Pancreas (tissue), 10 donors: ENCODE results near the gene PPP1R1B. TPM values are rescaled to one million over a fixed set of nuclear protein-coding genes. Genes with fewer than 3 reads are reported as not detected.

Experiments
- ATAC-seq, 4 donors: fragments of 200-7000 bp; cut with Tn5 transposase; one replicate each; pipeline versions ENCODE4 v1.8.0 to v1.9.1; 2020; ENCODE audit warnings: mild to moderate bottlenecking in 4 of 4, moderate library complexity in 4 of 4
- DNase-seq, 6 donors: peaks; one replicate each; pipeline ENCODE4 v3.0.0-alpha.2; 2020
- FAIRE-seq: peaks from 2 replicates; lab custom pipeline; 2012; peaks lifted over from hg19 to GRCh38; lab: Jason Lieb, UNC
- H3K27ac ChIP-seq, 4 donors: fragments of 200-600 bp; sonication (generic); 1 replicate in 3 of 4; 2 replicates in 1 of 4; pipeline versions ENCODE4 v1.5.0 to v1.8.0; 2020
- H3K27me3 ChIP-seq, 4 donors: fragments of 200-600 bp; one replicate each; pipeline ENCODE4 v1.8.0; 2021
- H3K36me3 ChIP-seq, 3 donors: fragments of 200-600 bp; sonication (generic) in 1 of 3; one replicate each; pipeline versions ENCODE4 v1.5.0 to v1.8.0; 2020 to 2021
- H3K4me1 ChIP-seq, 3 donors: fragments of 200-600 bp; one replicate each; pipeline ENCODE4 v1.8.0; 2021
- H3K4me3 ChIP-seq, 4 donors: fragments of 200-600 bp; sonication (generic) in 2 of 4; one replicate each; pipeline versions ENCODE4 v1.5.0 to v1.8.0; 2020 to 2021
- H3K9me3 ChIP-seq, 4 donors: fragments of 200-600 bp; one replicate each; pipeline ENCODE4 v1.8.0; 2021
- WGBS, 2 donors: extraction: QIAGEN DNeasy Blood & Tissue Kit; methylation state at CpG; one replicate each; pipeline ENCODE4 v1.1.7; 2013; 5-methylcytosine and 5-hydroxymethylcytosine counted together
- intact Hi-C, 3 donors: fragments of 100-400 bp; cut with DNase I; formaldehyde crosslinking; loops; one replicate each; pipeline versions ENCODE4 v1.11.1 to v1.14.2; 2022
- polyA plus RNA-seq, 2 donors: library from polyadenylated mRNA; stranded (reverse); fragments of 200-250 nt; gene quantifications; one replicate each; pipeline ENCODE4 v1.2.3, GENCODE V29; 2013
- total RNA-seq, 6 donors: library from RNA; stranded (reverse); fragmentation: NEBNext Ultra II Directional in 4 of 6; extraction: Animal tissue kit (Norgen Biotek cat#: 25700) in 4 of 6; gene quantifications; one replicate each; pipeline versions ENCODE4 v1.2.1 to v1.2.4, GENCODE V29; 2021 to 2023
- TF ChIP-seq, protein P1 (sequence below), 4 donors: fragments of 200-600 bp; sonication (generic) in 3 of 4; IDR thresholded peaks; one replicate each; pipeline versions ENCODE4 v1.5.0 to v1.8.0; 2021; ENCODE audit warnings: antibody characterized with exemption in 4 of 4
- donor health status: healthy with polysubstance abuse.
- donor health status: DM: no; HTN: no; CAD: no; lungs with moderate emphysema.
- donor health status: DM: no; HTN: no; CAD: no.
- donor health status: control.
- donor health status: control.
- donor health status: Bipolar disorder and iron deficiency.
- donor health status: DM: yes; HTN: yes; CAD: no.
- donor health status: DM: no; HTN: no; CAD: no.
- donor health status: DM: no; HTN: no; CAD: no.
- donor health status: DM: yes; HTN: yes; CAD: no.

The PPP1R1B gene
- total and polyA plus RNA-seq, 8 donors, result 42.8 to 201 (median 63.5) TPM

DNA sequence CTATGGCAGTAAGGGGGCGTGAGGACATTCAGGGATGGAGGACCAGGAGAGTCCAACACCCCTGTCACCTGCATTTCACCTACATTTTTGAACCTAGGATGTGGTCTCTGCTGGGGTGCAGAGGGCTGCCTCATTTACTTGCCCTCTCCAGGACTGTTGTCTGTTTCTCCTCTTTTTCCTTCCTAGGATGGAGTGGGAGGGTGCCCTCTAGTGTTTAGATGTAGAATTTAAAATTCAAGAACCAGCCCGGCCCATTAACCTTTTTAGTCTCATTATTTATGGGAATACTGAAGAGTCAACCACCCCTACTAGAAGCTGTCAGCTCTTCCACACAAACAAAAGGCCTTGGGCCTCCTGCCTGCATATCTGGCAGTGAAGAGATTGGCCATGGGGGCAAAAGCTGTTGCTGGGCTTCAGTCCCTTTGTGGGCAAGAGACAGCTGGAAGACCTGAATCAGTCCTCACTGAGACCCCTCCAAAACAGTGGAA, 7.7 kb downstream of the PPP1R1B start:
- Histone ChIP-seq H3K4me3 (no peak overlapping the region), H3K4me1 (peaks cover 6 to 30% (median 14%) of the 10 kb centered on the region in 3 donors), H3K27ac (peak overlapping the region in 1 of 4 donors; percentile 72), H3K36me3 (no peaks in the 10 kb centered on the region), H3K27me3 (no peaks in the 10 kb centered on the region), H3K9me3 (no peaks in the 10 kb centered on the region)
- TF ChIP-seq, protein P1, sequence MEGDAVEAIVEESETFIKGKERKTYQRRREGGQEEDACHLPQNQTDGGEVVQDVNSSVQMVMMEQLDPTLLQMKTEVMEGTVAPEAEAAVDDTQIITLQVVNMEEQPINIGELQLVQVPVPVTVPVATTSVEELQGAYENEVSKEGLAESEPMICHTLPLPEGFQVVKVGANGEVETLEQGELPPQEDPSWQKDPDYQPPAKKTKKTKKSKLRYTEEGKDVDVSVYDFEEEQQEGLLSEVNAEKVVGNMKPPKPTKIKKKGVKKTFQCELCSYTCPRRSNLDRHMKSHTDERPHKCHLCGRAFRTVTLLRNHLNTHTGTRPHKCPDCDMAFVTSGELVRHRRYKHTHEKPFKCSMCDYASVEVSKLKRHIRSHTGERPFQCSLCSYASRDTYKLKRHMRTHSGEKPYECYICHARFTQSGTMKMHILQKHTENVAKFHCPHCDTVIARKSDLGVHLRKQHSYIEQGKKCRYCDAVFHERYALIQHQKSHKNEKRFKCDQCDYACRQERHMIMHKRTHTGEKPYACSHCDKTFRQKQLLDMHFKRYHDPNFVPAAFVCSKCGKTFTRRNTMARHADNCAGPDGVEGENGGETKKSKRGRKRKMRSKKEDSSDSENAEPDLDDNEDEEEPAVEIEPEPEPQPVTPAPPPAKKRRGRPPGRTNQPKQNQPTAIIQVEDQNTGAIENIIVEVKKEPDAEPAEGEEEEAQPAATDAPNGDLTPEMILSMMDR (IDR thresholded peaks at IDR 0.05), result peak; percentile 63 to 72 (median 66)
- DNase-seq, result no peak
- ATAC-seq, result peak in 1 of 4 donors; percentile 15
- no peak for FAIRE-seq
- intact Hi-C loops, result no loop called here
- 46 to 47% methylated on average over 2 of the region's 2 CpGs for WGBS, 2 donors

DNA sequence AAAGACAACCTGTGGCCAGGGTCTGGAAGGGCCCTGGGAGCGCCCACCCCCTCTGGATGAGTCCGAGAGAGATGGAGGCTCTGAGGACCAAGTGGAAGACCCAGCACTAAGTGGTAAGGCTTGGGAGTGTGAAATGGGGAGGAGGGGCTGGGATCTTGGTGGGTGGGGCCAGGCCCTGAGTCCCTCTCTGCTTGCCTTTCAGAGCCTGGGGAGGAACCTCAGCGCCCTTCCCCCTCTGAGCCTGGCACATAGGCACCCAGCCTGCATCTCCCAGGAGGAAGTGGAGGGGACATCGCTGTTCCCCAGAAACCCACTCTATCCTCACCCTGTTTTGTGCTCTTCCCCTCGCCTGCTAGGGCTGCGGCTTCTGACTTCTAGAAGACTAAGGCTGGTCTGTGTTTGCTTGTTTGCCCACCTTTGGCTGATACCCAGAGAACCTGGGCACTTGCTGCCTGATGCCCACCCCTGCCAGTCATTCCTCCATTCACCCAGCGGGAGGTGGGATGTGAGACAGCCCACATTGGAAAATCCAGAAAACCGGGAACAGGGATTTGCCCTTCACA, 8.9 kb downstream of the PPP1R1B start:
- TF ChIP-seq, protein P1 (IDR thresholded peaks at IDR 0.05), result no peak
- intact Hi-C loops, result no loop called here
- no peak for FAIRE-seq
- Histone ChIP-seq H3K4me3 (no peak overlapping the region), H3K4me1 (peaks cover 6 to 36% (median 14%) of the 10 kb centered on the region in 3 donors), H3K27ac (no peak overlapping the region), H3K36me3 (no peaks in the 10 kb centered on the region), H3K27me3 (no peaks in the 10 kb centered on the region), H3K9me3 (no peaks in the 10 kb centered on the region)
- no peak for ATAC-seq
- 82 to 83% methylated on average over 8 of the region's 8 CpGs for WGBS, 2 donors
- DNase-seq, result no peak

DNA sequence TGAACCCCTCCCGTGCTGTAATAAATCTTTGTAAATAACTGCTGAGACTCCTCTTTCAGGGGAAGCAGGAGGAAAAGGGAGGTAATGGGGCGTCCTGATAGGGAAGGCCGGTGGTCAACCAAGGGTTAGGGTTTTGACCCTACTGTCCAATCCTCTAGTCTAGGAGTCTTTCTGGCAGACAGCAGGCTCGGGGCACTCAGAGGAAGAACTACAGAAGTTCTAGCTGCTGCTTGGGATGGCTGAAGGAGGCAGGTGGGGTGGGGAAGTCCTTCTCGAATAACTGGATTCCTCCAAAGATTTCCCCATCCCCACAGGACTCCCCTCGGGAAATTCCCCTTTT, 9.8 kb downstream of the PPP1R1B start:
- intact Hi-C loops, result no loop called here
- TF ChIP-seq, protein P1 (IDR thresholded peaks at IDR 0.05), result no peak
- Histone ChIP-seq H3K27ac (peak overlapping the region; percentile 54 to 82 (median 81)), H3K27me3 (no peaks in the 10 kb centered on the region), H3K36me3 (no peaks in the 10 kb centered on the region), H3K4me1 (peaks cover 6 to 36% (median 14%) of the 10 kb centered on the region in 3 donors), H3K9me3 (no peaks in the 10 kb centered on the region), H3K4me3 (peak overlapping the region; percentile 61 to 94 (median 70))
- FAIRE-seq (no peak), ATAC-seq (peak in 1 of 4 donors; percentile 1), DNase-seq (no peak)
- 27 to 28% methylated on average over 6 of the region's 6 CpGs for WGBS, 2 donors

DNA sequence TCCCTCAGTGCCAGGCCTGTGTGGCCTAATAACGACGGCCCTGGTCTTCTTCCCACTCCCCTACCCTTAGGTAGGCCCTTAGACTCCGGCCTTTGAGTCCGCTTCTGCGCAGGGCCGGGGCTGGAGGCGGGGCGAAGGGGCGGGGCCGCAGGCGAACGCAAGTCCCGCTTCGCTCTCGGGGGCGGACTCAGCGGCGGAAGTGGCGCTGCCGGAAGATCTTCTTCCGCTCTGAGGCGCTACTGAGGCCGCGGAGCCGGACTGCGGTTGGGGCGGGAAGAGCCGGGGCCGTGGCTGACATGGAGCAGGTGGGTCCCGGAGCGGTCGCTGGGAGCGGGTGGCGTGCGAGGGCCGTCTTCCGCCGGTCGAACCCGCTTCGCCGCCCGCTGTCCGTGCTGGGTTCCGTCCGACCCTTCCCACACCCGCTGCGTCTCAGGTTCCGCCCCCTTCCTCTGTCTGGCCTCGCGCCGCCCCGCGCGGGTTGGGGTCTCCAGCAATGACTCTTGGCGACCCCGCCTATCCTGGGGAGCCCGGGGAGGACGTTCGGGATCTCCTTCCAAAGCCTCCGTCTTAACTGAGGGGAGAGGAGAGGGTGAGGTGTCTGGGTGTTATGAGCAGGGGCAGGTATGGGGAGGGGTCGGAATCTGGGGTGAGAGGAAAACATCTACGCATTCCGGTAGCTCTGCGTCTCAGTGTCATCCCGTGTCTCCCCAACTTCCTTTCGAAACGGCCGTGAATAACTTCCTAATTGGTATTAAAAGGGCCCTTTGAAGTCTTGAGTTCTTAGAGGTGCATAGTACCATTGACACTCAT, 10.4 kb downstream of the PPP1R1B start, which contains the start of gene STARD3:
Gene STARD3 (plus strand): TSS at position 218 of the 810 bp plus-strand sequence. CDS start 16,388 bp downstream, outside the sequence.
- no peak for FAIRE-seq
- intact Hi-C loops, result no loop called here

More for the DNA sequence above, 10.4 kb downstream of the PPP1R1B start, which contains the start of gene STARD3:
- H3K27ac ChIP-seq, result peak within 1 kb of the TSS; percentile 54 to 82 (median 81)
- peak within 1 kb of the TSS; percentile 61 to 94 (median 70) for H3K4me3 ChIP-seq
- H3K27me3 ChIP-seq, result no peaks in the 10 kb centered on the region
- DNase-seq, result peak; percentile 89 to 96 (median 92)
- TF ChIP-seq, protein P1 (IDR thresholded peaks at IDR 0.05), result no peak
- ATAC-seq, result peak; percentile 87 to 92 (median 91)
- WGBS, 2 donors, result 1% methylated on average over 62 to 69 of the region's 69 CpGs
- peaks cover 6 to 33% (median 14%) of the 10 kb centered on the region in 3 donors for H3K4me1 ChIP-seq
- no peaks in the 10 kb centered on the region for H3K36me3 ChIP-seq
- H3K9me3 ChIP-seq, result no peaks in the 10 kb centered on the region
